OCI-LY7 (cell line): Measurements from ENCODE around the gene NSUN2. TPM values are rescaled to one million over a fixed set of nuclear protein-coding genes. Genes with fewer than 3 reads are reported as not detected.

Experiments used
- total RNA-seq, 2 experiments: library from RNA; depleted of rRNA in 1 of 2; stranded (reverse); fragments of >200 nt in 1 of 2; shearing (Covaris generic) in 1 of 2; gene quantifications; 2 replicates each; pipeline ENCODE4 v1.2.3, GENCODE V29; 2014 to 2022

Gene NSUN2
- total RNA-seq, 2 experiments from 2014 or later: 88.9 to 139 TPM

Other genes starting within 250 kb of the NSUN2 start
- not detected in 2 replicates for gene UBE2QL1, start 184.2 kb downstream of the NSUN2 start, total RNA-seq (2014; rRNA removed; shearing (Covaris generic))
- not detected in 2 replicates for gene UBE2QL1, start 184.2 kb downstream of the NSUN2 start, total RNA-seq (2022)
- 16.7 and 31.6 TPM in 2 replicates for gene SRD5A1, start 396 bp upstream of the NSUN2 start, total RNA-seq (2014; rRNA removed; shearing (Covaris generic))
- gene SRD5A1, start 396 bp upstream of the NSUN2 start, total RNA-seq (2022): 31.9 and 32.5 TPM in 2 replicates
- 39.0 and 41.1 TPM in 2 replicates for gene TENT4A, start 80.4 kb upstream of the NSUN2 start, total RNA-seq (2014; rRNA removed; shearing (Covaris generic))
- 46.1 and 53.5 TPM in 2 replicates for gene TENT4A, start 80.4 kb upstream of the NSUN2 start, total RNA-seq (2022)